HL-60 (cell line): ENCODE data around the gene EYS.

ENCODE experiments used
- DNase-seq, 2 experiments: peaks; one replicate each; pipeline ENCODE4 v3.0.0-alpha.2; 2010 to 2020; ENCODE audit warnings: low read depth in 1 of 2, low spot score in 1 of 2
- H3K27ac ChIP-seq: fragments of 250-450 bp; sonication (Bioruptor Pico); replicated peaks from 2 replicates; pipeline ENCODE4 v1.5.1; 2020; ENCODE audit warnings: mild to moderate bottlenecking, moderate library complexity
- H3K27me3 ChIP-seq: fragments of 250-450 bp; sonication (Bioruptor Pico); 2 replicates; pipeline ENCODE4 v1.5.1; 2021; ENCODE audit warnings: mild to moderate bottlenecking, moderate library complexity; ENCODE audit not compliant: insufficient read depth, poor library complexity, severe bottlenecking
- H3K4me3 ChIP-seq: replicated peaks from 2 replicates; pipeline ENCODE4 v1.5.1; 2011; ENCODE audit warnings: mild to moderate bottlenecking, control low read depth, low read length; ENCODE audit not compliant: insufficient read depth
- CTCF ChIP-seq: IDR thresholded peaks from one replicate; pipeline ENCODE4 v1.5.1; 2011; ENCODE audit warnings: low read length, control low read depth, inconsistent platforms; ENCODE audit not compliant: insufficient read depth
- GABPA ChIP-seq: IDR thresholded peaks from 2 replicates; pipeline ENCODE4 v1.6.1; 2012; ENCODE audit warnings: low read depth
- POLR2AphosphoS5 ChIP-seq: IDR thresholded peaks from 2 replicates; pipeline ENCODE4 v1.6.1; 2012; ENCODE audit warnings: low read depth
- REST ChIP-seq: IDR thresholded peaks from 2 replicates; pipeline ENCODE4 v1.6.1; 2012; ENCODE audit warnings: low read depth; ENCODE audit not compliant: insufficient replicate concordance
- SPI1 ChIP-seq: IDR thresholded peaks from 2 replicates; pipeline ENCODE4 v1.6.1; 2012; ENCODE audit warnings: low read depth, mild to moderate bottlenecking, borderline replicate concordance

EYS gene

GRCh38 chr6:64128301-64129024 lies 1578.6 kb downstream of the EYS start:
- TF ChIP-seq GABPA: no peak
- TF ChIP-seq CTCF: no peak
- TF ChIP-seq REST: no peak
- no peak for TF ChIP-seq POLR2AphosphoS5
- no peak for TF ChIP-seq SPI1
- no peak for DNase-seq
- H3K27me3 ChIP-seq: no peaks in the 10 kb centered on the region

GRCh38 chr6:64123761-64124633 lies 1583.0 kb downstream of the EYS start:
- no peak overlapping the region for H3K27ac ChIP-seq
- DNase-seq: no peak
- H3K27me3 ChIP-seq: no peaks in the 10 kb centered on the region
- H3K4me3 ChIP-seq: no peak overlapping the region
- TF ChIP-seq GABPA (no peak), CTCF (no peak), SPI1 (no peak), REST (no peak), POLR2AphosphoS5 (no peak)

More at GRCh38 chr6:64128301-64129024, 1578.6 kb downstream of the EYS start:
- Histone ChIP-seq H3K4me3 (no peak overlapping the region), H3K27ac (no peak overlapping the region)

GRCh38 chr6:64122712-64123375 lies 1584.2 kb downstream of the EYS start:
- DNase-seq: no peak
- Histone ChIP-seq H3K27me3 (no peaks in the 10 kb centered on the region), H3K27ac (no peak overlapping the region), H3K4me3 (no peak overlapping the region)
- no peak for TF ChIP-seq POLR2AphosphoS5
- no peak for TF ChIP-seq GABPA
- TF ChIP-seq CTCF: no peak
- no peak for TF ChIP-seq SPI1
- no peak for TF ChIP-seq REST
